GM20431 (cell line): Measurements from ENCODE around the gene DPP8.
"Not testable (repeated sequence)": the region's sequence is repeated elsewhere in the genome, so short reads cannot be mapped to it uniquely, and the experiment has no call there.

Experiments
- in situ Hi-C: fragments of 300-500 bp; cut with MseI, MboI; formaldehyde crosslinking; loops from one replicate; pipeline ENCODE4 v1.15.0; 2020; ENCODE audit warnings: low sequenced_read_pairs; ENCODE audit not compliant: unreplicated experiment

DPP8 gene

GRCh38 chr15:65516997-65517865 lies at the start of gene DPP8:
DPP8 (minus strand) TSS chr15:65517689; CDS start chr15:65512553, 5,136 bp downstream.
- in situ Hi-C loops = no loop called here

- in situ Hi-C loops = no loop called here
These were observed 44.4 kb upstream of the DPP8 start for GRCh38 chr15:65561934-65562333.

- in situ Hi-C loops = no loop called here
These were observed 42.5 kb upstream of the DPP8 start for GRCh38 chr15:65559941-65560340.

DNA sequence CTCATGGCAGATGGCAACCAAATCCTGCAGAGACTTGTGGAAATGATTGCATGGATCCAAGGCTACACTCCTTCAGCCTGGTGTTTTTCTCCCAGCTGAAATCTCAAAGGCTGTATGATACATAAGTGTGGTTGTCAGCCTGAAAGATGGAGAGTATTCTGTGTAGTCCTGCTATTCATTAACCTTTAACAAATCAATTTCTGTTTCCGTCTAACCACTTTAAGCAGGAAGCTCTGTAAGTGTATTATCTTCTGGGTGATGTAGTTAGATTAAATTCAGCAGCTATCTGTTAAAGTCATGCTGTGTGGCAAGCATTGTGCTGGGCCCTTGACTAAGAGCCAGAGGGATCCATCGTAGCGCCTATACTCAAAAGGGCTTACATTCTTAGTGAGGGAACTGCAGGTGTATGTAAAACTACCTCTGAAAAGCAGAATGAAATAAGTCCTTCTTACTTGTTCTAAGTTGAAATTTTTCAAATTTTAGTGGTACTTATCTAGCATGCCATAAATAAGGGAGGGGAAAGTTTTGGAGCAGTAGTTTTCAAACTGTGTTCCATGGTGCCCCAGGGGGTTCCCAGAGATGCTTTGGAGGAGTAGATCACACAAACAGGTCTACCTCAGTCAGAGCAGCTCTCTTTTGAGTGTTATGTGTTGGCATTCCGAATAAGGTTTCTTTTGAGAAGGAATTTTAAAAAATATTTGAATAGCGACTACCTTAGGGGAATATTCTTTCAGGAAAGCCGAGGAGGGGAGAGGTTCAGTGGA lies 41.7 kb upstream of the DPP8 start:
- in situ Hi-C loops = no loop called here

DNA sequence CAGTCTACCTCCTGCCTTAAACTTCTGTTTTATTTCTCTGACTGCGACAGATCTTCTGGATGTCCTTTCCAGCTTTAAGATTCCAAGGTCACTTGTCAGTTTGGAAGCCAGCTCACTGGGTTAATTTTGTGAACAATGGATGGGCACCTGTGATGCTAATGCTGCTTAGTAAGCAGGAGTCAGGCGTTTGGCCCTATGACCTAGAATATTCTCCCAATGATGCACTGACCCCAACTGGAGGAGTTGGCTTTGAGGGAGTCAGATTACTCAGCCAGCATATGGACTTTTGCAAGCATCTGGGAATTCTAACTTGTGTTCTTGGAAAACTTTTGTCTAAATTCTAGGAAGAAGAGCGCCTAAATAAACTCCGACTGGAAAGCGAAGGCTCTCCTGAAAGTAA lies 40.8 kb upstream of the DPP8 start:
- in situ Hi-C loops = no loop called here

- in situ Hi-C loops = no loop called here
These were observed 39.1 kb upstream of the DPP8 start for GRCh38 chr15:65556622-65557021.

- in situ Hi-C loops = no loop called here
These were observed 36.2 kb upstream of the DPP8 start for GRCh38 chr15:65553691-65554090.

DNA sequence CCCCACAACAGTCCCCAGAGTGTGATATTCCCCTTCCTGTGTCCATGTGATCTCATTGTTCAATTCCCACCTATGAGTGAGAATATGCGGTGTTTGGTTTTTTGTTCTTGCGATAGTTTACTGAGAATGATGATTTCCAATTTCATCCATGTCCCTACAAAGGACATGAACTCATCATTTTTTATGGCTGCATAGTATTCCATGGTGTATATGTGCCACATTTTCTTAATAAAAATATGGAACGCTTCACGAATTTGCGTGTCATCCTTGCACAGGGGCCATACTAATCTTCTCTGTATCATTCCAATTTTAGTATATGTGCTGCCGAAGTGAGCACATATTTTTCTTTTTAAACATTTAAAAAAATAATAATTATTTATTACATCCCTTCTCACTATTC lies 35.4 kb upstream of the DPP8 start:
- in situ Hi-C loops = not testable (repeated sequence)

- in situ Hi-C loops = no loop called here
These were observed 33.7 kb upstream of the DPP8 start for GRCh38 chr15:65551183-65551582.

DNA sequence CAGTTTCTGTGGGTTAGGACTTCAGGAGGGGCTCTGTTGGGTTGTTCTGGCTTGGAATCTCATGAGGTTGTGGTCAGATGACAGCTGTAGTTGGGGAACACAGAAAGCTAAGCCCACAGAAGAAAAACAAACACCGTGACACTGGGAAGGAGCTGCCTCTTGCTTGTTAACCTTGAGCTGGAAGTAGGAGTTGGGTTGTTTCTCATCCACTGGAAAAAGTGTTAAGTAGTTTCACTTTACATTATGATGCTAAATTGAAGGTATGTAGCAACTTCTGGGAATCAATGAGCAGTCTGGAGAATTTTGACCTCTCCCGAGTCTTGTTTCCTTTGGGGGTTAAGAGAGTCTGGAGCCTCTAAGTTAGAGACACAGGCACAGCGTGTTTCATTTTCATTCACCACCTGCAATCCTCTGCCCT lies 33.2 kb upstream of the DPP8 start:
- in situ Hi-C loops = no loop called here

DNA sequence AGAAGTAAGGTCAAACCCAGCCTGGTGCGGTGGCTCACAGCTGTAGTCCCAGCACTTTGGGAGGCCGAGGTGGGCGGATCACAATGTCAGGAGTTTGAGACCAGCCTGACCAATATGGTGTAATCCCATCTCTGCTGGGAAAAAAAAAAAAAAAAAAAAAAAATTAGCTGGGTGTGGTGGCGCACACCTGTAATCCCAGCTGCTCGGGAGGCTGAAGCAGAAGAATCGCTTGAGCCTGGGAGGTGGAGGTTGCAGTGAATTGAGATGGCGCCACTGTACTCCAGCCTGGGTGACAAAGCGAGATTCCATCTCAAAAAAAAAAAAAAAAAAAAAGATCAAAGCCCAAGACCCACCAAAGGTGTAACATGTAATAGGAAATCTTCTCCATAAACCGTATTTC lies 31.8 kb upstream of the DPP8 start:
- in situ Hi-C loops = not testable (repeated sequence)

DNA sequence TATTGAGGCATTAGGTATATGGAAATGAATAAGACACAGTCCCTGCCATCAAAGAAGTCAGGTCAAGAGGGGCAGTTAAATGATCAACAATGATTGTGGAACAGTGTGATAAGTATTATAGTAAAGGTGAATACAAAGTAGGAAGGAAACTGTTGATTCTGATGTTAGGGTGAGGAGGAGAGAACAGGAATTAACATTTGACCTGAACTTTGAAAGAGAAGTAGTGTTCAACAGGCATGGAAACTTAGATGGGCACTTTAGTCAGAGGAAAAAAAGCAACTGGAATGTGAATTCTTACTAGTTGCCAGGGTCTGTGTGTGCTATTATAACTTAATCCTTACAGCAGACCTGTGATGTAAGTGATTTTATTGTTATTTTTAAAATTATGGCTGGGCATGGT lies 30.4 kb upstream of the DPP8 start:
- in situ Hi-C loops = no loop called here

- in situ Hi-C loops = no loop called here
These were observed 23.8 kb upstream of the DPP8 start for GRCh38 chr15:65541231-65541820.

GRCh38 chr15:65540314-65540713 lies 22.8 kb upstream of the DPP8 start:
- in situ Hi-C loops = no loop called here

DNA sequence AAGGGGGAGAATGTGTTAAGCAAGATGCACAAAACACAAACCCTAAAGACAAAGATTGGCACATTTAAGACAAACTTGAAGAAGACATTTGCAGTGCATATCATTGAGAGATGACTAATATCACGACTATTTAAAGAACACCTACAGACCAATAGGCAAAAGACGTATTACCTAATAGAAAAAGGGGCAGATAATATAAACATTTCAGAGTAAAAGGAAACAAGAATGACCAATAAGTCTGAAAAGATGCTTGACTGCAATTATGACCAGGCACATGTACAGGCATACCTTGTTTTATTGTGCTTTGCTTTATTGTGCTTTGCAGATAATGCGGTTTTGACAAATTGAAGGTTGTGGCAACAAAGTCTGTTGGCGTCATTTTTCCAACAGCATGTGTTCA lies 17.7 kb upstream of the DPP8 start:
- in situ Hi-C loops = no loop called here

- in situ Hi-C loops = no loop called here
These were observed 15.7 kb upstream of the DPP8 start for GRCh38 chr15:65533057-65533756.

- in situ Hi-C loops = no loop called here
These were observed 15.2 kb upstream of the DPP8 start for GRCh38 chr15:65532738-65533051.

- in situ Hi-C loops = no loop called here
These were observed 13.0 kb upstream of the DPP8 start, which contains the start of gene HACD3 for GRCh38 chr15:65530318-65531111. HACD3 (plus strand) TSS chr15:65530463; CDS start chr15:65530632, 169 bp downstream.

DNA sequence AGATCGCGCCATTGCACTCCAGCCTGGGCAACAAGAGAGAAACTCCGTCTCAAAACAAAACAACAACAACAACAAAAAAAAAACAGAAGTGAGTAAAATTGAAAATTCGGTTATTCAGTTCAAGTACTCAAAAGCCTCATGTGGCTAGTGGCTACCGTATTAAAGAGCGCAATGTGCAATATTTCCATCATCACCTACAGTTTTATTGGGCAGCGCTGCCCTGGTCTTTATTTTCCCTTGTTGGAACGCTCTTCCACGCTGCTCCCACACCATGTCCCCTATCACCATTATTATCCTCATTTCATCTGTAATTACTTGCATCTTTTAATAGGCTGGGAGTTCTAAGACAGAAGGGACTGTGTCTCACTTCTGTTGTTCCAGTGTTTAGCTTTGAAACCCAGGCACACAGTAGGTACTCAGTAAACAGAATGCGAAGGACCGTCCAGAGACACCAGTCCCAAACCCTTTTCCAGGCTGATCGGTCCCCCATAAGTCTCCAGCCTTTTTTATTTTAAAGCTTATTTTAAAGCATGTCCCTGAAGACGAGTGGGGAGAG lies 12.4 kb upstream of the DPP8 start:
- in situ Hi-C loops = no loop called here
